SK-N-MC (cell line): ENCODE data around the gene SPA17.

Experiments
- EZH2 ChIP-seq: fragments of 200-600 bp; sonication (generic); IDR thresholded peaks from one replicate; pipeline ENCODE4 v1.6.1; 2017; ENCODE audit warnings: antibody characterized with exemption
- FOXP2 ChIP-seq: optimal IDR thresholded peaks from 2 replicates; pipeline ENCODE3; 2011; ENCODE audit warnings: mild to moderate bottlenecking, moderate library complexity; ENCODE audit not compliant: insufficient read depth; ENCODE audit errors: extremely low read length, control extremely low read depth
- POLR2AphosphoS5 ChIP-seq: IDR thresholded peaks from 2 replicates; pipeline ENCODE4 v1.6.1; 2012; ENCODE audit warnings: mild to moderate bottlenecking, low read depth, low read length, borderline replicate concordance

DNA sequence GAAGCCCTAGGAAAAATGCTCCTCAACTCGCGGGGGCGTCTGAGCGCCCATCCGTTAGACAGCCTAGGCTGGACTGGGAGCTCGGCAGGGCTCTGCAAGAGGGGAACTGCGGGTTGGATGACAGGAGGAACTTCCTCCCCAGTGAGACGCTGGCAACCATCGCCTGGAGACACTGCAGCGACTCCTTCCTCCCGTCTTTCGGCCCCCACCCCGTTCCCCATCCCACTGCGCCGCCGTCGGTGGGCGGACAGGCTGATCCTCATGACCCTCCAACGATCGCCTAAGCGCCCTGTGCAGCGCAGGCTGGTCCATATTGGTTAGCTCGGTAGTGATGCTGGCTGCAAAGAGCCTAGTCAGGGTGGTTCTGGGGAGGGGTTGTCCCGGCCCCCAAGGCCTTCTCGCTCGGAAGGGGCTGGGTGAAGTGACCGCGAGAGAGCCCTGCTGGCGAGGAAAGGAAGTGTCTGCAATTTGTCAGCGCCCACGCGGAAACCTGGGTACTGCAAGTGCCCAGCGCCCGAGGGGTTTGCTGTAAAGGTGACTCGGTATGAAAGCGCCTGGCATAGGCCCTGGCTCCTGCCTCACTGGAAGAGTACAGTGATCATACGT, 66.7 kb downstream of the SPA17 start:
- TF ChIP-seq POLR2AphosphoS5 (no peak), EZH2 (no peak), FOXP2 (no peak)
